ENCODE measurements around the gene NCLN. TPM values are rescaled to one million over a fixed set of nuclear protein-coding genes. Genes with fewer than 3 reads are reported as not detected.

NCLN gene
- total and polyA plus RNA-seq, 9 of the 15 experiments (the other 6 are each of a cell fraction or from before 2014, with no cell fraction given) = 3.8 to 126 (median 39.6) TPM

GRCh38 chr19:3183721-3184641, 1.7 kb upstream of the NCLN start (continued):
- TF ChIP-seq, protein P1, sequence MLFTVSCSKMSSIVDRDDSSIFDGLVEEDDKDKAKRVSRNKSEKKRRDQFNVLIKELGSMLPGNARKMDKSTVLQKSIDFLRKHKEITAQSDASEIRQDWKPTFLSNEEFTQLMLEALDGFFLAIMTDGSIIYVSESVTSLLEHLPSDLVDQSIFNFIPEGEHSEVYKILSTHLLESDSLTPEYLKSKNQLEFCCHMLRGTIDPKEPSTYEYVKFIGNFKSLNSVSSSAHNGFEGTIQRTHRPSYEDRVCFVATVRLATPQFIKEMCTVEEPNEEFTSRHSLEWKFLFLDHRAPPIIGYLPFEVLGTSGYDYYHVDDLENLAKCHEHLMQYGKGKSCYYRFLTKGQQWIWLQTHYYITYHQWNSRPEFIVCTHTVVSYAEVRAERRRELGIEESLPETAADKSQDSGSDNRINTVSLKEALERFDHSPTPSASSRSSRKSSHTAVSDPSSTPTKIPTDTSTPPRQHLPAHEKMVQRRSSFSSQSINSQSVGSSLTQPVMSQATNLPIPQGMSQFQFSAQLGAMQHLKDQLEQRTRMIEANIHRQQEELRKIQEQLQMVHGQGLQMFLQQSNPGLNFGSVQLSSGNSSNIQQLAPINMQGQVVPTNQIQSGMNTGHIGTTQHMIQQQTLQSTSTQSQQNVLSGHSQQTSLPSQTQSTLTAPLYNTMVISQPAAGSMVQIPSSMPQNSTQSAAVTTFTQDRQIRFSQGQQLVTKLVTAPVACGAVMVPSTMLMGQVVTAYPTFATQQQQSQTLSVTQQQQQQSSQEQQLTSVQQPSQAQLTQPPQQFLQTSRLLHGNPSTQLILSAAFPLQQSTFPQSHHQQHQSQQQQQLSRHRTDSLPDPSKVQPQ (CRISPR knock-in tag; IDR thresholded peaks at IDR 0.05; ENCODE audit: borderline replicate concordance) = no peak
- TF ChIP-seq RBBP5 (IDR thresholded peaks at IDR 0.05; ENCODE audit: borderline replicate concordance, insufficient read depth, low read length, poor library complexity, severe bottlenecking) (no peak), TFAM (CRISPR knock-in tag; conservative IDR thresholded peaks at IDR 0.05) (no peak), NUFIP1 (IDR thresholded peaks at IDR 0.05; ENCODE audit: partially characterized antibody) (no peak), HOXB6 (CRISPR knock-in tag; IDR thresholded peaks at IDR 0.05; ENCODE audit: borderline replicate concordance) (no peak), FOSL1 (tag; conservative IDR thresholded peaks at IDR 0.05) (peak; percentile 44; the same call in 1 of the 2 replicates), PHB2 (IDR thresholded peaks at IDR 0.05; ENCODE audit: low read depth) (0 out of 2 replicates have a peak, but pooled peaks have one; percentile 42), ARNT (IDR thresholded peaks at IDR 0.05) (peak; percentile 83 to 86; a peak in 3 of 4 replicates), BRF1 (IDR thresholded peaks at IDR 0.05; ENCODE audit: borderline replicate concordance, extremely low read depth, insufficient read length) (no peak), MAFF (IDR thresholded peaks at IDR 0.05; ENCODE audit: low read length) (no peak), CREB5 (CRISPR knock-in tag; IDR thresholded peaks at IDR 0.05) (no peak), HLTF (IDR thresholded peaks at IDR 0.05) (peak; percentile 20; the same call in 1 of the 2 replicates), CBX3 (IDR thresholded peaks at IDR 0.05; ENCODE audit: borderline replicate concordance in 1 of 2, low read length in 2 of 2) (peak; percentile 50 to 80), ZBTB1 (CRISPR knock-in tag; IDR thresholded peaks at IDR 0.05; ENCODE audit: borderline replicate concordance, low read depth) (no peak), NCOA4 (IDR thresholded peaks at IDR 0.05; ENCODE audit: partially characterized antibody) (peak; percentile 89), TOE1 (IDR thresholded peaks at IDR 0.05; ENCODE audit: borderline replicate concordance) (peak; percentile 46; the same call in 1 of the 2 replicates), TOE1 (CRISPR knock-in tag; IDR thresholded peaks at IDR 0.05; ENCODE audit: borderline replicate concordance, low read depth) (no peak), PTBP1 (IDR thresholded peaks at IDR 0.05; ENCODE audit: low read depth, low read length) (peak; percentile 99), ZNF253 (CRISPR knock-in tag; conservative IDR thresholded peaks at IDR 0.05) (no peak)
- TF ChIP-seq, protein P2, sequence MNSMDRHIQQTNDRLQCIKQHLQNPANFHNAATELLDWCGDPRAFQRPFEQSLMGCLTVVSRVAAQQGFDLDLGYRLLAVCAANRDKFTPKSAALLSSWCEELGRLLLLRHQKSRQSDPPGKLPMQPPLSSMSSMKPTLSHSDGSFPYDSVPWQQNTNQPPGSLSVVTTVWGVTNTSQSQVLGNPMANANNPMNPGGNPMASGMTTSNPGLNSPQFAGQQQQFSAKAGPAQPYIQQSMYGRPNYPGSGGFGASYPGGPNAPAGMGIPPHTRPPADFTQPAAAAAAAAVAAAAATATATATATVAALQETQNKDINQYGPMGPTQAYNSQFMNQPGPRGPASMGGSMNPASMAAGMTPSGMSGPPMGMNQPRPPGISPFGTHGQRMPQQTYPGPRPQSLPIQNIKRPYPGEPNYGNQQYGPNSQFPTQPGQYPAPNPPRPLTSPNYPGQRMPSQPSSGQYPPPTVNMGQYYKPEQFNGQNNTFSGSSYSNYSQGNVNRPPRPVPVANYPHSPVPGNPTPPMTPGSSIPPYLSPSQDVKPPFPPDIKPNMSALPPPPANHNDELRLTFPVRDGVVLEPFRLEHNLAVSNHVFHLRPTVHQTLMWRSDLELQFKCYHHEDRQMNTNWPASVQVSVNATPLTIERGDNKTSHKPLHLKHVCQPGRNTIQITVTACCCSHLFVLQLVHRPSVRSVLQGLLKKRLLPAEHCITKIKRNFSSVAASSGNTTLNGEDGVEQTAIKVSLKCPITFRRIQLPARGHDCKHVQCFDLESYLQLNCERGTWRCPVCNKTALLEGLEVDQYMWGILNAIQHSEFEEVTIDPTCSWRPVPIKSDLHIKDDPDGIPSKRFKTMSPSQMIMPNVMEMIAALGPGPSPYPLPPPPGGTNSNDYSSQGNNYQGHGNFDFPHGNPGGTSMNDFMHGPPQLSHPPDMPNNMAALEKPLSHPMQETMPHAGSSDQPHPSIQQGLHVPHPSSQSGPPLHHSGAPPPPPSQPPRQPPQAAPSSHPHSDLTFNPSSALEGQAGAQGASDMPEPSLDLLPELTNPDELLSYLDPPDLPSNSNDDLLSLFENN (IDR thresholded peaks at IDR 0.05; ENCODE audit: low read depth in 2 of 2, low read length in 2 of 2) = peak in 1 of 2 experiments; percentile 47; a peak in 1 of 4 replicates
